Globus pallidus (tissue), 1 donor: ENCODE data around the gene CELA2B.
"Not testable (repeated sequence)": the region's sequence is repeated elsewhere in the genome, so short reads cannot be mapped to it uniquely, and the experiment has no call there.

Experiments
- DNase-seq: peaks from one replicate; pipeline ENCODE4 v3.0.0-alpha.2; 2015; ENCODE audit warnings: low spot score

Gene CELA2B

GRCh38 chr1:15469361-15469760 is 6.5 kb upstream of the CELA2B start:
- DNase-seq: no peak

- peak; percentile 20 for DNase-seq
These were observed 6.0 kb upstream of the CELA2B start for GRCh38 chr1:15469821-15470448.

- DNase-seq: not testable (repeated sequence)
These were observed 4.8 kb upstream of the CELA2B start for GRCh38 chr1:15471067-15471466.

GRCh38 chr1:15471723-15472122 is 4.2 kb upstream of the CELA2B start:
- not testable (repeated sequence) for DNase-seq

- DNase-seq: no peak
These were observed 3.3 kb upstream of the CELA2B start for GRCh38 chr1:15472587-15472986.

GRCh38 chr1:15476927-15477326 is 1.0 kb downstream of the CELA2B start:
- no peak for DNase-seq

GRCh38 chr1:15477646-15478212 is 1.8 kb downstream of the CELA2B start:
- DNase-seq: no peak

GRCh38 chr1:15479654-15480347 is 3.9 kb downstream of the CELA2B start:
- no peak for DNase-seq

GRCh38 chr1:15482455-15482854 is 6.6 kb downstream of the CELA2B start:
- not testable (repeated sequence) for DNase-seq

- DNase-seq: not testable (repeated sequence)
These were observed 7.2 kb downstream of the CELA2B start for GRCh38 chr1:15482983-15483543.

- no peak for DNase-seq
These were observed 8.1 kb downstream of the CELA2B start for GRCh38 chr1:15483971-15484370.

- not testable (repeated sequence) for DNase-seq
These were observed 8.5 kb downstream of the CELA2B start for GRCh38 chr1:15484443-15484842.

GRCh38 chr1:15485636-15486035 is 9.7 kb downstream of the CELA2B start:
- no peak for DNase-seq

GRCh38 chr1:15486844-15487610 is 11.1 kb downstream of the CELA2B start:
- not testable (repeated sequence) for DNase-seq

- no peak for DNase-seq
These were observed 12.5 kb downstream of the CELA2B start for GRCh38 chr1:15488371-15488770.

GRCh38 chr1:15489052-15489736 is 13.3 kb downstream of the CELA2B start:
- peak; percentile 46 for DNase-seq

GRCh38 chr1:15491010-15491409 is 15.1 kb downstream of the CELA2B start:
- not testable (repeated sequence) for DNase-seq

- DNase-seq: no peak
These were observed 16.7 kb downstream of the CELA2B start for GRCh38 chr1:15492596-15492995.

GRCh38 chr1:15493869-15494390 is 18.0 kb downstream of the CELA2B start:
- no peak for DNase-seq

- no peak for DNase-seq
These were observed 24.6 kb downstream of the CELA2B start for GRCh38 chr1:15500184-15501178.
